Measurements from ENCODE around the gene BSND.

BSND gene

GRCh38 chr1:55043726-55044125 lies 45.0 kb downstream of the BSND start:
- Mint-ChIP-seq H3K36me3 (ENCODE audit: low read depth) (peaks cover 17% of the 10 kb centered on the region), H3K27me3 (ENCODE audit: low read depth) (peaks cover 62% of the 10 kb centered on the region), H3K4me1 (peaks cover 17% of the 10 kb centered on the region), H3K27ac (no peak overlapping the region), H3K9me3 (no peaks in the 10 kb centered on the region), H3K4me3 (no peak overlapping the region)
- TF ChIP-seq CTCF (IDR thresholded peaks at IDR 0.05; ENCODE audit: unreplicated experiment in 3 of 3), result no peak

GRCh38 chr1:55044617-55045397 lies 46.1 kb downstream of the BSND start:
- peaks cover 17% of the 10 kb centered on the region for H3K4me1 Mint-ChIP-seq
- H3K9me3 Mint-ChIP-seq, result no peaks in the 10 kb centered on the region
- no peak overlapping the region for H3K27ac Mint-ChIP-seq
- TF ChIP-seq CTCF (IDR thresholded peaks at IDR 0.05; ENCODE audit: unreplicated experiment in 3 of 3), result no peak
- H3K36me3 Mint-ChIP-seq (ENCODE audit: low read depth), result peaks cover 17% of the 10 kb centered on the region
- peaks cover 53% of the 10 kb centered on the region for H3K27me3 Mint-ChIP-seq (ENCODE audit: low read depth)
- no peak overlapping the region for H3K4me3 Mint-ChIP-seq

- H3K4me1 Mint-ChIP-seq, result peaks cover 19% of the 10 kb centered on the region
- H3K4me3 Mint-ChIP-seq, result no peak overlapping the region
- no peak for TF ChIP-seq CTCF (IDR thresholded peaks at IDR 0.05; ENCODE audit: unreplicated experiment in 3 of 3)
- H3K27me3 Mint-ChIP-seq (ENCODE audit: low read depth), result peaks cover 51% of the 10 kb centered on the region
- no peak overlapping the region for H3K27ac Mint-ChIP-seq
- H3K36me3 Mint-ChIP-seq (ENCODE audit: low read depth), result peaks cover 17% of the 10 kb centered on the region
- H3K9me3 Mint-ChIP-seq, result no peaks in the 10 kb centered on the region
Measured at GRCh38 chr1:55045430-55045829, 46.7 kb downstream of the BSND start.

GRCh38 chr1:55046871-55047270 lies 48.1 kb downstream of the BSND start:
- Mint-ChIP-seq H3K9me3 (no peaks in the 10 kb centered on the region), H3K27ac (no peak overlapping the region), H3K36me3 (ENCODE audit: low read depth) (peaks cover 17% of the 10 kb centered on the region), H3K4me3 (no peak overlapping the region), H3K27me3 (ENCODE audit: low read depth) (peaks cover 42% of the 10 kb centered on the region), H3K4me1 (peaks cover 28% of the 10 kb centered on the region)
- TF ChIP-seq CTCF (IDR thresholded peaks at IDR 0.05; ENCODE audit: unreplicated experiment in 3 of 3), result no peak

GRCh38 chr1:55047611-55048010 lies 48.9 kb downstream of the BSND start:
- Mint-ChIP-seq H3K9me3 (no peaks in the 10 kb centered on the region), H3K4me3 (no peak overlapping the region), H3K27ac (no peak overlapping the region), H3K4me1 (peaks cover 29% of the 10 kb centered on the region), H3K36me3 (ENCODE audit: low read depth) (peaks cover 17% of the 10 kb centered on the region), H3K27me3 (ENCODE audit: low read depth) (peaks cover 34% of the 10 kb centered on the region)
- TF ChIP-seq CTCF (IDR thresholded peaks at IDR 0.05; ENCODE audit: unreplicated experiment in 3 of 3), result no peak
